Left renal pelvis (tissue), 4 donors: ENCODE results near the gene PPP2R2C. TPM values are rescaled to one million over a fixed set of nuclear protein-coding genes. Genes with fewer than 3 reads are reported as not detected.

ENCODE experiments used
- DNase-seq, 4 donors: peaks; one replicate each; pipeline ENCODE4 v3.0.0-alpha.2; 2013; ENCODE audit warnings: low read depth in 4 of 4, low spot score in 3 of 4
- polyA plus RNA-seq, 4 donors: library from polyadenylated mRNA; unstranded; fragments of 120-200 nt; gene quantifications; one replicate each; pipeline ENCODE4 v1.2.1, GENCODE V29; 2013; ENCODE audit not compliant: insufficient read length in 4 of 4

Gene PPP2R2C
- polyA plus RNA-seq, 4 donors: 0.40 to 1.6 (median 0.69) TPM

- no peak for DNase-seq
Measured at GRCh38 chr4:6494431-6495295, 22.2 kb upstream of the PPP2R2C start.

GRCh38 chr4:6493658-6494304 lies 21.4 kb upstream of the PPP2R2C start:
- DNase-seq: peak; percentile 22 to 53 (median 28)

GRCh38 chr4:6492861-6493657 lies 20.6 kb upstream of the PPP2R2C start:
- DNase-seq: no peak

- DNase-seq: no peak
Measured at GRCh38 chr4:6492027-6492590, 19.7 kb upstream of the PPP2R2C start.

GRCh38 chr4:6491235-6491634 lies 18.8 kb upstream of the PPP2R2C start:
- DNase-seq: no peak

- no peak for DNase-seq
Measured at GRCh38 chr4:6489927-6490326, 17.5 kb upstream of the PPP2R2C start.

- no peak for DNase-seq
Measured at GRCh38 chr4:6487466-6487865, 15.1 kb upstream of the PPP2R2C start.

GRCh38 chr4:6480534-6481088 lies 8.2 kb upstream of the PPP2R2C start:
- DNase-seq: no peak

- DNase-seq: no peak
Measured at GRCh38 chr4:6478546-6479220, 6.3 kb upstream of the PPP2R2C start.

GRCh38 chr4:6476893-6477292 lies 4.5 kb upstream of the PPP2R2C start:
- DNase-seq: no peak

- DNase-seq: no peak
Measured at GRCh38 chr4:6475492-6476020, 3.1 kb upstream of the PPP2R2C start.

GRCh38 chr4:6474705-6475457 lies 2.5 kb upstream of the PPP2R2C start:
- DNase-seq: no peak

- no peak for DNase-seq
Measured at GRCh38 chr4:6474053-6474568, 1.7 kb upstream of the PPP2R2C start.

GRCh38 chr4:6473264-6474052 lies 1.0 kb upstream of the PPP2R2C start:
- DNase-seq: no peak

GRCh38 chr4:6472008-6472386 lies 417 bp downstream of the PPP2R2C start:
- DNase-seq: no peak

GRCh38 chr4:6471307-6472007 lies 957 bp downstream of the PPP2R2C start:
- no peak for DNase-seq

GRCh38 chr4:6470502-6471306 lies 1.7 kb downstream of the PPP2R2C start:
- DNase-seq: no peak
